IMR-90 (cell line): ENCODE results near the gene PLXNA4. TPM values are rescaled to one million over a fixed set of nuclear protein-coding genes. Genes with fewer than 3 reads are reported as not detected.

Experiments used
- ATAC-seq: fragments of 200-7000 bp; cut with Tn5 transposase; 2 replicates; pipeline ENCODE4 v1.9.1; 2020; ENCODE audit warnings: low read depth, mild to moderate bottlenecking, moderate library complexity
- BruUV-seq: library from RNA; stranded (reverse); fragments of 400-500 nt; replicated peaks from 2 replicates; lab custom pipeline; 2021; lab: Mats Ljungman, UMichigan
- CTCF ChIA-PET: fragments of 300-600 bp; formaldehyde crosslinking; extraction: SDS; loops from one replicate; lab custom pipeline; 2021; ENCODE audit warnings: antibody characterized with exemption; lab: Yijun Ruan, JAX
- POLR2A ChIA-PET: fragments of 300-600 bp; sonication (Branson Sonifier 250); formaldehyde crosslinking; loops from one replicate; lab custom pipeline; 2022; ENCODE audit warnings: antibody characterized with exemption; ENCODE audit not compliant: unreplicated experiment; lab: Charles Lee
- DNase-seq: peaks from one replicate; pipeline ENCODE4 v3.0.0; 2013
- H2AFZ ChIP-seq: replicated peaks from 2 replicates; pipeline ENCODE3; 2013; ENCODE audit warnings: low read length, mild to moderate bottlenecking; ENCODE audit not compliant: poor library complexity
- H2AK5ac ChIP-seq: 2 replicates; pipeline ENCODE4 v1.6.1; 2013; ENCODE audit warnings: low read depth, low read length, inconsistent platforms
- H2AK9ac ChIP-seq: replicated peaks from 2 replicates; pipeline ENCODE3; 2013; ENCODE audit warnings: mild to moderate bottlenecking, low read depth, low read length, moderate library complexity; ENCODE audit not compliant: poor library complexity
- H2BK120ac ChIP-seq: 2 replicates; pipeline ENCODE4 v1.6.1; 2013; ENCODE audit warnings: low read depth, low read length, inconsistent platforms
- H2BK15ac ChIP-seq: 3 replicates; pipeline ENCODE4 v1.6.1; 2013; ENCODE audit warnings: low read depth, low read length, inconsistent platforms
- H2BK20ac ChIP-seq: 2 replicates; pipeline ENCODE4 v1.6.1; 2013; ENCODE audit warnings: low read depth, mild to moderate bottlenecking, inconsistent platforms, low read length, moderate library complexity
- H2BK5ac ChIP-seq: 2 replicates; pipeline ENCODE4 v1.6.1; 2013; ENCODE audit warnings: mild to moderate bottlenecking, low read depth, low read length, inconsistent platforms; ENCODE audit not compliant: poor library complexity, severe bottlenecking
- H3K14ac ChIP-seq: replicated peaks from 2 replicates; pipeline ENCODE4 v1.6.1; 2013; ENCODE audit warnings: low read depth, low read length, inconsistent platforms
- H3K18ac ChIP-seq: 2 replicates; pipeline ENCODE4 v1.6.1; 2013; ENCODE audit warnings: low read depth, low read length, control low read depth
- H3K23ac ChIP-seq: 2 replicates; pipeline ENCODE4 v1.6.1; 2013; ENCODE audit warnings: low read depth, low read length, inconsistent platforms
- H3K27ac ChIP-seq: 2 replicates; pipeline ENCODE4 v1.5.1; 2013; ENCODE audit warnings: mild to moderate bottlenecking, control low read depth, low read length; ENCODE audit not compliant: insufficient read depth
- H3K27me3 ChIP-seq: 2 replicates; pipeline ENCODE4 v1.6.1; 2013; ENCODE audit warnings: low read length; ENCODE audit not compliant: control insufficient read depth, insufficient read depth
- H3K36me3 ChIP-seq: 2 replicates; pipeline ENCODE4 v1.6.1; 2013; ENCODE audit warnings: low read length, mixed read lengths; ENCODE audit not compliant: control insufficient read depth, insufficient read depth
- H3K4ac ChIP-seq: 2 replicates; pipeline ENCODE4 v1.6.1; 2013; ENCODE audit warnings: low read depth, low read length, inconsistent platforms
- H3K4me1 ChIP-seq: 2 replicates; pipeline ENCODE4 v1.6.1; 2013; ENCODE audit warnings: low read length, mixed read lengths; ENCODE audit not compliant: control insufficient read depth, insufficient read depth
- H3K4me2 ChIP-seq: 2 replicates; pipeline ENCODE4 v1.6.1; 2013; ENCODE audit warnings: low read depth, mild to moderate bottlenecking, control low read depth, low read length, moderate library complexity
- H3K4me3 ChIP-seq: 2 replicates; pipeline ENCODE4 v1.5.1; 2013; ENCODE audit warnings: low read depth, mild to moderate bottlenecking, control low read depth, low read length, moderate library complexity; ENCODE audit not compliant: insufficient read depth
- H3K56ac ChIP-seq: 2 replicates; pipeline ENCODE4 v1.6.1; 2013; ENCODE audit warnings: low read length, inconsistent platforms; ENCODE audit not compliant: insufficient read depth; ENCODE audit errors: extremely low read depth
- H3K79me1 ChIP-seq, 2 experiments: 2 replicates each; pipeline ENCODE4 v1.6.1; 2013; ENCODE audit warnings: low read length in 2 of 2, inconsistent platforms in 1 of 2, low read depth in 1 of 2
- H3K9ac ChIP-seq: 2 replicates; pipeline ENCODE4 v1.6.1; 2013; ENCODE audit warnings: low read depth, low read length, control low read depth
- H3K9me1 ChIP-seq: 2 replicates; pipeline ENCODE4 v1.6.1; 2013; ENCODE audit warnings: low read length, inconsistent platforms; ENCODE audit not compliant: insufficient read depth
- H3K9me3 ChIP-seq: 2 replicates; pipeline ENCODE4 v1.6.1; 2013; ENCODE audit warnings: low read length; ENCODE audit not compliant: control insufficient read depth, insufficient read depth
- H4K20me1 ChIP-seq: 2 replicates; pipeline ENCODE4 v1.6.1; 2013; ENCODE audit warnings: low read length, inconsistent platforms; ENCODE audit not compliant: insufficient read depth
- H4K5ac ChIP-seq: 2 replicates; pipeline ENCODE4 v1.6.1; 2013; ENCODE audit warnings: mild to moderate bottlenecking, low read depth, low read length, control low read depth
- H4K8ac ChIP-seq, 2 experiments: 2 replicates each; pipeline ENCODE4 v1.6.1; 2013; ENCODE audit warnings: low read depth in 2 of 2, low read length in 2 of 2, control low read depth in 1 of 2, inconsistent platforms in 1 of 2
- H4K91ac ChIP-seq: 2 replicates; pipeline ENCODE4 v1.6.1; 2013; ENCODE audit warnings: low read depth, low read length, inconsistent platforms; ENCODE audit not compliant: insufficient read depth
- BHLHE40 ChIP-seq: fragments of 150-350 bp; IDR thresholded peaks from 2 replicates; pipeline ENCODE4 v1.6.1; 2016; ENCODE audit warnings: mild to moderate bottlenecking, low read depth, low read length
- CEBPB ChIP-seq: IDR thresholded peaks from 2 replicates; pipeline ENCODE4 v1.6.1; 2012; ENCODE audit warnings: low read depth, low read length, improper control_type of control experiment
- CHD1 ChIP-seq: IDR thresholded peaks from 2 replicates; pipeline ENCODE4 v1.6.1; 2012; ENCODE audit warnings: low read depth, low read length, improper control_type of control experiment
- FOS ChIP-seq: fragments of 150-350 bp; IDR thresholded peaks from 2 replicates; pipeline ENCODE4 v1.6.1; 2016; ENCODE audit warnings: low read depth, low read length
- MAFK ChIP-seq: IDR thresholded peaks from 2 replicates; pipeline ENCODE4 v1.6.1; 2012; ENCODE audit warnings: low read depth, low read length, improper control_type of control experiment
- MAZ ChIP-seq: IDR thresholded peaks from 2 replicates; pipeline ENCODE4 v1.6.1; 2012; ENCODE audit warnings: low read depth, mild to moderate bottlenecking, low read length, improper control_type of control experiment, moderate library complexity, borderline replicate concordance
- MXI1 ChIP-seq: IDR thresholded peaks from 2 replicates; pipeline ENCODE4 v1.6.1; 2012; ENCODE audit warnings: low read depth, mild to moderate bottlenecking, low read length, moderate library complexity, borderline replicate concordance
- NFE2L2 ChIP-seq: fragments of 150-350 bp; IDR thresholded peaks from 2 replicates; pipeline ENCODE4 v1.6.1; 2016; ENCODE audit warnings: low read depth, mild to moderate bottlenecking, low read length
- POLR2A ChIP-seq: IDR thresholded peaks from 2 replicates; pipeline ENCODE4 v1.6.1; 2012; ENCODE audit warnings: mild to moderate bottlenecking, low read depth, low read length
- RAD21 ChIP-seq: IDR thresholded peaks from 2 replicates; pipeline ENCODE4 v1.6.1; 2012; ENCODE audit warnings: low read length, improper control_type of control experiment
- RCOR1 ChIP-seq: IDR thresholded peaks from 2 replicates; pipeline ENCODE4 v1.6.1; 2012; ENCODE audit warnings: mild to moderate bottlenecking, low read length, improper control_type of control experiment; ENCODE audit not compliant: insufficient replicate concordance
- RFX5 ChIP-seq: IDR thresholded peaks from 2 replicates; pipeline ENCODE4 v1.8.0; 2012; ENCODE audit warnings: low read depth, mild to moderate bottlenecking, low read length, moderate library complexity
- SMC3 ChIP-seq: fragments of 150-350 bp; IDR thresholded peaks from 2 replicates; pipeline ENCODE4 v1.6.1; 2016; ENCODE audit warnings: low read depth, mild to moderate bottlenecking, antibody characterized with exemption, low read length, moderate library complexity
- WGBS, 2 experiments: methylation state at CpG; one replicate each; pipeline versions ENCODE4 v1.1.5 to v1.1.7; 2013; ENCODE audit warnings: missing lambda C conversion rate in 2 of 2; ENCODE audit not compliant: insufficient read length in 1 of 2; ENCODE audit errors: extremely low coverage in 2 of 2; 5-methylcytosine and 5-hydroxymethylcytosine counted together
- dilution Hi-C: fragments of 300-500 bp; cut with HindIII; formaldehyde crosslinking; loops from one replicate; pipeline ENCODE4 v1.14.3; 2018; ENCODE audit warnings: low sequenced_read_pairs; ENCODE audit not compliant: unreplicated experiment
- in situ Hi-C: fragments of 300-500 bp; cut with MboI; formaldehyde crosslinking; loops from 3 replicates; pipeline ENCODE4 v1.14.3; 2019; ENCODE audit warnings: low sequenced_read_pairs, inconsistent platforms, mixed read lengths
- intact Hi-C: fragments of 100-400 bp; cut with micrococcal nuclease; formaldehyde crosslinking; loops from 2 replicates; pipeline ENCODE4 v1.10.0; 2022
- polyA plus RNA-seq, 3 experiments: library from polyadenylated mRNA; depleted of rRNA; stranded (reverse); fragments of >200 nt; gene quantifications; 2 replicates each; pipeline ENCODE4 v1.2.3, GENCODE V29; 2012; ENCODE audit warnings: low replicate concordance in 1 of 3
- total RNA-seq: library from RNA; depleted of rRNA; stranded (reverse); fragments of >200 nt; gene quantifications from 2 replicates; pipeline ENCODE4 v1.2.3, GENCODE V29; 2012
- TF ChIP-seq, protein P1 (sequence below): fragments of 150-350 bp; IDR thresholded peaks from 2 replicates; pipeline ENCODE4 v1.6.1; 2017; ENCODE audit warnings: mild to moderate bottlenecking, antibody characterized with exemption, low read length, low read depth
- TF ChIP-seq, protein P2 (sequence below): conservative IDR thresholded peaks from 2 replicates; pipeline ENCODE4 v1.5.1; 2012; ENCODE audit warnings: mild to moderate bottlenecking, low read depth, low read length, improper control_type of control experiment
- TF ChIP-seq, protein P3 (sequence below): fragments of 150-350 bp; IDR thresholded peaks from 2 replicates; pipeline ENCODE4 v1.6.1; 2016; ENCODE audit warnings: low read depth, mild to moderate bottlenecking, low read length, moderate library complexity, borderline replicate concordance

PLXNA4 gene
- total and polyA plus RNA-seq, 2 of the 4 experiments (the other 2 are of a cell fraction), result under 0.01 TPM

DNA sequence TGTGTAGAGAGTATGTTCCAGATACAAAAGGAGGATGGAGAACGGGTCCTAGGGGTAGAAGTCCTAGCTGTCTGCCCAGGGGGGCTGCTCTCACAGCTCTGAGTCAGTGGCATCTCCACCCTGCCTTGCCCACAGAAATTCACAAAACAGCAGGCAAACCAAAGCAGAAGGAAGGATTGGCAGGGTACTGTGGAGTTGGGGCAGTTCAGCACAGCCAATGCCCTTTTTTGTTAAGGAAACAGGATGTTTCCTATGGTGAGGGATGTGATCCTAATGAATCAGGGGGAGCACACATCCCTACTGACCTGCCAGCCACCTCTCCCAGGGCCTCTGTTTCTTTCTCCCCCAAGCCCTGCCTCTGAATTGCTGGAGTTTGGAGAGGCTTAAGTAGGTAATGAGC lies 457.6 kb downstream of the PLXNA4 start:
- in situ Hi-C loops, result no loop called here
- intact Hi-C loops, result no loop called here
- H3K4me3 ChIP-seq, result no peak overlapping the region
- H3K9me3 ChIP-seq, result no peaks in the 10 kb centered on the region
- DNase-seq (no peak), ATAC-seq (no peak)
- H3K36me3 ChIP-seq, result no peaks in the 10 kb centered on the region
- no peak overlapping the region for H2BK15ac ChIP-seq
- H4K5ac ChIP-seq, result no peak overlapping the region
- H3K14ac ChIP-seq, result no peak overlapping the region
- H2AK5ac ChIP-seq, result no peak overlapping the region
- H3K4ac ChIP-seq, result no peak overlapping the region
- POLR2A ChIA-PET, result no interaction called here
- no peak overlapping the region for H3K27ac ChIP-seq
- no peaks in the 10 kb centered on the region for H4K20me1 ChIP-seq
- TF ChIP-seq BHLHE40 (no peak), RFX5 (no peak), FOS (no peak), MAZ (no peak), RAD21 (no peak), SMC3 (no peak), CHD1 (no peak), MAFK (no peak), NFE2L2 (no peak), CEBPB (no peak), POLR2A (no peak), MXI1 (no peak), RCOR1 (no peak)
- TF ChIP-seq, protein P1, sequence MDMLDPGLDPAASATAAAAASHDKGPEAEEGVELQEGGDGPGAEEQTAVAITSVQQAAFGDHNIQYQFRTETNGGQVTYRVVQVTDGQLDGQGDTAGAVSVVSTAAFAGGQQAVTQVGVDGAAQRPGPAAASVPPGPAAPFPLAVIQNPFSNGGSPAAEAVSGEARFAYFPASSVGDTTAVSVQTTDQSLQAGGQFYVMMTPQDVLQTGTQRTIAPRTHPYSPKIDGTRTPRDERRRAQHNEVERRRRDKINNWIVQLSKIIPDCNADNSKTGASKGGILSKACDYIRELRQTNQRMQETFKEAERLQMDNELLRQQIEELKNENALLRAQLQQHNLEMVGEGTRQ, result no peak
- TF ChIP-seq, protein P2, sequence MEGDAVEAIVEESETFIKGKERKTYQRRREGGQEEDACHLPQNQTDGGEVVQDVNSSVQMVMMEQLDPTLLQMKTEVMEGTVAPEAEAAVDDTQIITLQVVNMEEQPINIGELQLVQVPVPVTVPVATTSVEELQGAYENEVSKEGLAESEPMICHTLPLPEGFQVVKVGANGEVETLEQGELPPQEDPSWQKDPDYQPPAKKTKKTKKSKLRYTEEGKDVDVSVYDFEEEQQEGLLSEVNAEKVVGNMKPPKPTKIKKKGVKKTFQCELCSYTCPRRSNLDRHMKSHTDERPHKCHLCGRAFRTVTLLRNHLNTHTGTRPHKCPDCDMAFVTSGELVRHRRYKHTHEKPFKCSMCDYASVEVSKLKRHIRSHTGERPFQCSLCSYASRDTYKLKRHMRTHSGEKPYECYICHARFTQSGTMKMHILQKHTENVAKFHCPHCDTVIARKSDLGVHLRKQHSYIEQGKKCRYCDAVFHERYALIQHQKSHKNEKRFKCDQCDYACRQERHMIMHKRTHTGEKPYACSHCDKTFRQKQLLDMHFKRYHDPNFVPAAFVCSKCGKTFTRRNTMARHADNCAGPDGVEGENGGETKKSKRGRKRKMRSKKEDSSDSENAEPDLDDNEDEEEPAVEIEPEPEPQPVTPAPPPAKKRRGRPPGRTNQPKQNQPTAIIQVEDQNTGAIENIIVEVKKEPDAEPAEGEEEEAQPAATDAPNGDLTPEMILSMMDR, result no peak
- TF ChIP-seq, protein P3, sequence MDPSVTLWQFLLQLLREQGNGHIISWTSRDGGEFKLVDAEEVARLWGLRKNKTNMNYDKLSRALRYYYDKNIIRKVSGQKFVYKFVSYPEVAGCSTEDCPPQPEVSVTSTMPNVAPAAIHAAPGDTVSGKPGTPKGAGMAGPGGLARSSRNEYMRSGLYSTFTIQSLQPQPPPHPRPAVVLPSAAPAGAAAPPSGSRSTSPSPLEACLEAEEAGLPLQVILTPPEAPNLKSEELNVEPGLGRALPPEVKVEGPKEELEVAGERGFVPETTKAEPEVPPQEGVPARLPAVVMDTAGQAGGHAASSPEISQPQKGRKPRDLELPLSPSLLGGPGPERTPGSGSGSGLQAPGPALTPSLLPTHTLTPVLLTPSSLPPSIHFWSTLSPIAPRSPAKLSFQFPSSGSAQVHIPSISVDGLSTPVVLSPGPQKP, result no peak
- H2AFZ ChIP-seq, result no peak overlapping the region
- no CpG with 5 or more reads among the region's 1 CpG for whole genome bisulfite sequencing, 2 experiments
- no peak overlapping the region for H4K91ac ChIP-seq
- dilution Hi-C loops, result no loop called here
- no peak overlapping the region for H2BK120ac ChIP-seq
- H3K18ac ChIP-seq, result no peak overlapping the region
- H3K4me1 ChIP-seq, result no peaks in the 10 kb centered on the region
- no peak overlapping the region for H2BK20ac ChIP-seq
- H3K27me3 ChIP-seq, result no peaks in the 10 kb centered on the region
- H2BK5ac ChIP-seq, result no peak overlapping the region
- H3K56ac ChIP-seq, result no peak overlapping the region
- H3K4me2 ChIP-seq, result no peak overlapping the region
- H3K9ac ChIP-seq, result no peak overlapping the region
- no peak overlapping the region for H2AK9ac ChIP-seq
- BruUV-seq, result no TSS peak
- H3K9me1 ChIP-seq, result no peaks in the 10 kb centered on the region
- H4K8ac ChIP-seq, result no peak overlapping the region
- H3K79me1 ChIP-seq, result no peaks in the 10 kb centered on the region
- CTCF ChIA-PET, result interaction anchor here (0.6 kb wide), 1 partner anchor 1992 kb away, joined by 5 read pairs; no protein-coding TSS in a partner anchor
- no peak overlapping the region for H3K23ac ChIP-seq
